ENCODE data around the gene SLC9A7.

DNA sequence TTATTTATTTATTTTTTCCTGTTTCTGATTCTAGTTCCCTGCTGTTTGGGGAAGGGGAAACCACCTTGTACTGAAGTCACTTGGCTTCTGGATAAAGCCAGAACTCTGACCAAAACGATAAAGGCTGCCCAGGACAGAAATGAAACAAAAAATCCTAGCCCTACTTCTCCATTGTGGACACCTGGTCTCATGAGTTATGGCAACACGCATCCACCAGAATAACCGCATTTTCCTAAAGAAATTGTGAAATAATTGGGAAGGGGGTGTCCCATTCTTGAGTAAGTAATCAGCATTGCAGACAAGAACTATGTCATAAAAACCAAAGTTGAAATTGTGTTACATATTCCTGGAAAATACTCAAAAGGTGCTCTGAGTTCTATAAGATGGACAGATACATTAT lies 42.1 kb downstream of the SLC9A7 start:
- TF ChIP-seq POLR2A (IDR thresholded peaks at IDR 0.05; ENCODE audit: low read depth, low read length) (no peak), SPI1 (IDR thresholded peaks at IDR 0.05; ENCODE audit: low read depth, low read length) (no peak), POLR2AphosphoS5 (IDR thresholded peaks at IDR 0.05; ENCODE audit: low read depth, low read length) (no peak), POU2F2 (IDR thresholded peaks at IDR 0.05; ENCODE audit: low read depth, low read length) (no peak), TAF1 (IDR thresholded peaks at IDR 0.05; ENCODE audit: low read depth, low read length) (no peak)

Measured in GM12891 (cell line).